ENCODE measurements around the gene PPP1R16B.

PPP1R16B gene

GRCh38 chr20:38947931-38948362 is 142.4 kb downstream of the PPP1R16B start:
- DNase-seq (ENCODE audit: low read depth): no peak
- no peak for TF ChIP-seq CTCF (IDR thresholded peaks at IDR 0.05; ENCODE audit: low read length, missing control alignments)
- H3K4me3 ChIP-seq (replicated peaks; ENCODE audit: low read depth, low read length): no peak overlapping the region

- no peak for TF ChIP-seq CTCF (IDR thresholded peaks at IDR 0.05; ENCODE audit: low read length, missing control alignments)
- DNase-seq (ENCODE audit: low read depth): no peak
- no peak overlapping the region for H3K4me3 ChIP-seq (replicated peaks; ENCODE audit: low read depth, low read length)
Observed at GRCh38 chr20:38950254-38950653, 144.8 kb downstream of the PPP1R16B start.

GRCh38 chr20:38951611-38952010 is 146.1 kb downstream of the PPP1R16B start:
- DNase-seq (ENCODE audit: low read depth): no peak
- no peak overlapping the region for H3K4me3 ChIP-seq (replicated peaks; ENCODE audit: low read depth, low read length)
- no peak for TF ChIP-seq CTCF (IDR thresholded peaks at IDR 0.05; ENCODE audit: low read length, missing control alignments)

GRCh38 chr20:38952153-38952552 is 146.7 kb downstream of the PPP1R16B start:
- no peak for DNase-seq (ENCODE audit: low read depth)
- no peak for TF ChIP-seq CTCF (IDR thresholded peaks at IDR 0.05; ENCODE audit: low read length, missing control alignments)
- no peak overlapping the region for H3K4me3 ChIP-seq (replicated peaks; ENCODE audit: low read depth, low read length)

GRCh38 chr20:38953630-38954340 is 148.3 kb downstream of the PPP1R16B start:
- H3K4me3 ChIP-seq (replicated peaks; ENCODE audit: low read depth, low read length): no peak overlapping the region
- TF ChIP-seq CTCF (IDR thresholded peaks at IDR 0.05; ENCODE audit: low read length, missing control alignments): no peak
- no peak for DNase-seq (ENCODE audit: low read depth)

GRCh38 chr20:38957235-38957876 is 151.9 kb downstream of the PPP1R16B start:
- DNase-seq (ENCODE audit: low read depth): no peak
- no peak for TF ChIP-seq CTCF (IDR thresholded peaks at IDR 0.05; ENCODE audit: low read length, missing control alignments)

More at GRCh38 chr20:38957235-38957876, 151.9 kb downstream of the PPP1R16B start:
- no peak overlapping the region for H3K4me3 ChIP-seq (replicated peaks; ENCODE audit: low read depth, low read length)

All from fibroblast of pulmonary artery (primary cell).